Stimulated activated CD4-positive, alpha-beta T cell treated with anti-CD3 and anti-CD28 coated beads, Interleukin-1b, Interleukin-23, amount 100 ng/mL, for 4 hours (primary cell): Measurements from ENCODE around the gene CDC42EP1.
"Not testable (repeated sequence)": the region's sequence is repeated elsewhere in the genome, so short reads cannot be mapped to it uniquely, and the experiment has no call there.

ENCODE experiments used
- DNase-seq, 2 donors: peaks; one replicate each; pipeline ENCODE4 v3.0.0-alpha.2; 2020; ENCODE audit warnings: low read depth in 2 of 2

Gene CDC42EP1

DNA sequence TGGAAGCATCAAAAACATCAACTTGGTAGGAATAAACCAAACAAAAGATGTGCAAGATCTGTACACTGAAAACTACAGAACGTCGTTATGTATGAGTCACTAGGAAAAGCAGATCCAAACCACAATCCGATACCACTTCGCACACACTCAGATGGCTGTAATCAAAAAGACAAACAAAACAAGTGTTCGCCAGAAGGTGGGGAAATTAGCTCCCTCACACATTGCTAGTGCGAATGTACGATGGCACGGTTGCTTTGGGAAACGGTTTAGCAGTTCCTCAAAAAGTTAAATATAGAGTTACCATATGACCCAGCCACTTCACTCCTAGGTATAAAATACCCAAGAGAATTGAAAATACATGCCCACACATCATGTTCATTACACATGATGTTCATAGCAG lies 26.3 kb upstream of the CDC42EP1 start:
- DNase-seq: no peak

GRCh38 chr22:37534445-37534844 lies 25.8 kb upstream of the CDC42EP1 start:
- DNase-seq: no peak

DNA sequence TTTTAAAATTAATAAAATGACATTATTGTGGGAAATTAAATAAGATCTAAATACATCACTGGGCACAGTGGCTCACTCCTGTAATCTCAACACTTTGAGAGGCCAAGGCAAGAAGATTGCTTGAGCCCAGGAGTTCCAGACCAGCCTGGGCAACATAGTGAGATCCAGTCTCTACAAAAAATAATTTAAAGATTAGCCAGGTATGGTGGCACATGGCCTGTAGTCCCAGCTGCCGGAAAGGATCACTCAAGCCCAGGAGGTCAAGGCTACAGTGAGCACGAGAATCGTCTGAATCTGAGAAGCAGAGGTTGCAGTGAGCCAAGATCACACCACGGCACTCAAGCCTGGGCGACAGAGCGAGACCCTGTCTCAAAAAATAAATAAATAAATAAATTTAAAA lies 25.1 kb upstream of the CDC42EP1 start:
- DNase-seq: no peak

- DNase-seq: peak; percentile 88
These were observed 21.5 kb upstream of the CDC42EP1 start for GRCh38 chr22:37538590-37539357.

- DNase-seq: not testable (repeated sequence)
These were observed 20.5 kb upstream of the CDC42EP1 start for GRCh38 chr22:37539790-37540189.

DNA sequence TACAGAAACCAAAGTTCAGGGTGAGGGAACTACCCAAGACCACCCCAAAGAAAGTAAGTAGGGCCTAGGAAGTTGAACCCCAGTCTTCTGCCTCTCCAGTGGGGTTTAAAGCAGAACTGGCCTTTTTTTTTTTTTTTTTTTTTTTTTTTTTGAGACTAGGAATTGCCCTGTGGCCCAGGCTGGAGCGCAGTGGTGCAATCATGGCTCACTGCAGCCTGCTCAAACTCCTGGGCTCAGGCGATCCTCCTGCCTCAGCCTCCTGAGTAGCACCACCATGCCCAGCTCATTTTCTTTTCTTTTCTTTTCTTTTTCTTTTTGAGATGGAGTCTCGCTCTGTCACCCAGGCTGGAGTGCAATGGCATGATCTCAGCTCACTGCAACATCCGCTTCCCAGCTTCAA lies 17.9 kb upstream of the CDC42EP1 start:
- DNase-seq: not testable (repeated sequence)

DNA sequence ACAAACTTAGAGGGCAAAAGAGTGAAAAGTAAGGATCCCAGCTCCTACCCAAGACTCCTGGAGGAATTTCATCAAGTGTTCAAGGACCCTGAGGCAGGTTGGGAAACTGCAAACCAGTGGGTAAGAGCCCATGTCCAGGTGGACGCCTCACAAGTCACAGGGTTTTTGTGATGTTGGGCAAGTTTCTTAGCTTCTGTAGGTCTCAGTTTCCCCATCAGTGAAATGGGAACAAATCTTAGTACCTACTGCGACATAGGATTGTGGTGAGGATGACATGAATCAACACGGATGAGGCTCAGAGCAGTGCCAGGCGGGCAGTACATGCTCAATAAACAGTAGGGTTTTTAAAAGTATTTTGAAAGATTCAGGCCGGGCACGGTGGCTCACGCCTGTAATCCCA lies 17.3 kb upstream of the CDC42EP1 start:
- no peak for DNase-seq

- DNase-seq: peak; percentile 42 to 43
These were observed 15.2 kb upstream of the CDC42EP1 start for GRCh38 chr22:37544955-37545702.

DNA sequence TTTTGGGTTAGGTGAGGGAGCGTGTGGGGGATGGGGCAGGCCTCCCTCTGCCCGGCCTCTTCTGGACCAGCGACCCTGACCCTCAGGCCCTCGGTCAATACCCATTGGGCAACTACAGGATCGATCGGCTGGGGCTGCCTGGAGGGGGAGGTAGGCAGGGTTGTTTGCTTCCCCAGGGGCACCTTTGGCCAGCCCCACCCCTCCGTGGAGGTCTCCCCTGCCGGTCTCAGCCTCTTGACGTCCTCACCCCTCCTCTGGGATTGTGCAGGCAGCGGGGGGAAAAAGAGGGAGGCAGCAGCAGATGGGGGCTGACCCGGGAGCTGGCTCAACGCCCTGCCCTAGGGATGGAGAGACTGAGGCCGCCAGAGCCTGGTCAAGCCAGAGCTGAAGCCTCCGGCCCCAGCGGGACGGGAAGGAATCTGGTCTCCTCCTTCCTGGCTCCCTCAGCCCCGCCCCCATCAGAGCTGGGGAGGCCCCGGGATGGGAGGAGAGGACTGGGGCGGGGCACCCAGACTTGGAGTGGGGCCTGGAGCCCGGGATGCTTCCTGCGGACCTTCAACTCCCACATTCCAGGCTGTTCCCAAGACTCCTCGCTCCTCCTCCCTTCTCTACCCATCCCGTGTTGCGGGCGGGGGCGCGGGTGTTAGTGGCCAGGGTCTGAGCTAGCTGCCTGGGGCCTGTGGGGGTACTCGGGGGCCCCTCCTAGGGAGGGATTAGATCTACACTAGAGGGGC lies 14.4 kb upstream of the CDC42EP1 start:
- no peak for DNase-seq

DNA sequence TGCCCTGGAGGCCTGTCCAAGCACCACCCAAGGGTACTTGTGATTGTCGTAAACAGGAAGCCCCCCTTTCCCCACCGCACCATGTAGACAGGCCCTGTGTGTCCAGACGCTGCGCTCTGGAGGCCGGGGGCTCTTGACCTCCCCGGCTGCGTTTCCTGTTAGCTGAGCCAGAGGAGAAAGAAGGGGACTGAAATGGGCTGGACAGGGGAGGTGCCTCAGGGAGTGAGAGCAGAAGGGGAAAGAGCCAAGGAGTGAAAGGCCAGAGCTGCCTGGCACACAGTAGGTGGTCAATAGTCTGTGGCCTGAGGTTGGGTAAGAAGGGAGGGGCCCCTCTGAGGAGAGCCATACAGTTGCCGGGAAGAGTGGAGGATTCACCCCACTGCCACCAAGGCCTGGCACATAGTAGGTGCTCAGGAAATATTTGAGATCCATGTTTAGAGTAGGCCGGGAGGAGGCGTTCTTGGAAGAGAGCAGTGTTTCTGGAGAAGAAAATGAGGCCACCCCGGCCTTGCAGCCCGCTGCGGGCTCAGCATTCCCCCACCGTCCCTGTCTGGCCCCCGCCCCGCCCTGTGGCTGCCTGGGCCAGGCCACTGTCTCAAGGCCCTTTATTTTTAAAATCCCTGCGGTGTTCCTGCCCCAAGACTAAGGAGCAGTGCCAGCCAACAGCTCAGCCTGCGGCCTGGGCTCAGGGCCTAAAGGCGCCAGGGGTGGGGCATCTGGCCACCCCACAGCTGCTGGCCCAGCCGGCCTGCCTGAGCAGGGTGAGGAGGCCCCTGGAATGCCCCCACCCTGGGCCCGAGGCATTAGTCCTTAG lies 13.6 kb upstream of the CDC42EP1 start:
- DNase-seq: no peak

DNA sequence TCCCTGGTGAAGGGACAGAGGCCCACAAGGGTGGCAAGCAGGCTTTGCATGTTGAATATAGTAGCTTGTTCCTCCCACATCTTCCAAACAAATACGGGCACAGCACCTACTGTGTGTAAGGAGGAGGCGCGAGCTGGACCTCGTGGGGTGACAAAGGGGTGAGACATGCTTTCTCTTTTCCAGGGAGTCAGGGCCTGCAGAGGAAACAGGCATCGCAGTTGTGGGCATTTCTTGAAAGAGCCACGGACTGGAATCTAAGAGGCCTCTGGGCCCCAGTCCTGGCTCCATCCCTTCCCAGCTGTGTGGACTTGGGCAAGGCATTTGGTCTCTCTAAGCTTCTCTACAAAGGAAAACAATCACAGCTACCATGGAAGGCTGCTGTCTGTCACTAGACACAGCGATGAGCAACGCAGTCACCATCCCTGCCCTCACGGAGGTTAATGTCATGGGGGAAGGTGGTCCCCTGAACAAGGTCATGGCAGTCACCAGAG lies 13.0 kb upstream of the CDC42EP1 start:
- DNase-seq: no peak

DNA sequence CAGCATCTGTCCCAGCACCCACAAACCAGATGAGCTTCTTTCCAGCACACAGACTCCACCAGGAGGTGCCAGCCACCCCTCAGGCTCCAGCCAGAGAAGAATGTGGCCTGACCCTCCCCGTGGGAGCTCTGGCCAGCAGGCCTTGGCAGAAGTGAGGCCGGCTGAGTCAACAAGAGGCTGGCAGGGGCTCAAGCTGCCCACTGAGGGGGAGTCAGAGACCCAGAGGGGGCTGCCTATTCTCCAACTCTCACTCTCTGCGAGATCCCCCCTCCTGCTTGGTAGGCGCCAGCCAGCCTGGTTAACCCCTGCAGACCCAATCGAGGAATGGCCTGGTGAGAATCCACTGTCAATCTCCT lies 10.6 kb upstream of the CDC42EP1 start:
- DNase-seq: no peak

- not testable (repeated sequence) for DNase-seq
These were observed 9.4 kb upstream of the CDC42EP1 start for GRCh38 chr22:37550921-37551320.

GRCh38 chr22:37551981-37552380 lies 8.3 kb upstream of the CDC42EP1 start:
- no peak for DNase-seq

GRCh38 chr22:37552524-37553163 lies 7.6 kb upstream of the CDC42EP1 start:
- DNase-seq: no peak

GRCh38 chr22:37553725-37554124 lies 6.6 kb upstream of the CDC42EP1 start:
- no peak for DNase-seq

DNA sequence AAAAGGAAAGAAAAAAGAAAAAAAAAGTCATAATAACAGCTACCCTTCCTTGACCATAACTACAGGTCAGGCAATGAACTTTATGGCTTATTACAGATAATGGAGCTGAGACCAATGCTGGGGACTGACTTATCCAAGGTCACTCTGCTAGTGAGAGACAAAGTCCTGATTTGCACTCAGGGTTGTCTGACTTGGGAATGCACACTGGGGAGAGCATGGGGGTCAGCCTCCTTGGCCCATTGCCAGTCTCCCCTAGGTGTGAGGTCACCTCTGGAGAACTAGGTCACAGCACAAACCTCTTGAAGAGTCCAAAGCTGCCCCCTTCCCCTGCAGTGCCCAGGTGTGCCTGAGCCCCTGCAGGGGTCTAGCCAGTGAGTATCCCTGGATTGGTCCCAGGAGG lies 5.3 kb upstream of the CDC42EP1 start:
- DNase-seq: no peak

GRCh38 chr22:37556710-37557109 lies 3.6 kb upstream of the CDC42EP1 start:
- DNase-seq: no peak

GRCh38 chr22:37557321-37558001 lies 2.8 kb upstream of the CDC42EP1 start:
- no peak for DNase-seq

GRCh38 chr22:37558815-37559214 lies 1.5 kb upstream of the CDC42EP1 start:
- no peak for DNase-seq

GRCh38 chr22:37559521-37559900 lies 769 bp upstream of the CDC42EP1 start:
- no peak for DNase-seq
